H9 (cell line): ENCODE data around the gene CDRT4. TPM values are rescaled to one million over a fixed set of nuclear protein-coding genes. Genes with fewer than 3 reads are reported as not detected.

Source experiments
- DNase-seq: peaks from one replicate; pipeline ENCODE4 v3.0.0-alpha.2; 2017
- H2AFZ ChIP-seq: one replicate; pipeline ENCODE4 v1.6.1; 2013; ENCODE audit warnings: mild to moderate bottlenecking, low read length, control low read depth, moderate library complexity
- H2AK5ac ChIP-seq: 2 replicates; pipeline ENCODE4 v1.6.1; 2013; ENCODE audit warnings: low read length, control low read depth, mixed read lengths; ENCODE audit not compliant: insufficient read length
- H2BK120ac ChIP-seq: one replicate; pipeline ENCODE4 v1.6.1; 2013; ENCODE audit warnings: low read depth, mild to moderate bottlenecking, low read length, control low read depth, inconsistent platforms; ENCODE audit not compliant: poor library complexity, severe bottlenecking
- H2BK12ac ChIP-seq: 2 replicates; pipeline ENCODE4 v1.6.1; 2013; ENCODE audit warnings: low read length, control low read depth, mixed read lengths, low read depth; ENCODE audit not compliant: insufficient read length
- H2BK15ac ChIP-seq: 2 replicates; pipeline ENCODE4 v1.6.1; 2013; ENCODE audit warnings: low read depth, low read length, control low read depth
- H2BK20ac ChIP-seq: one replicate; pipeline ENCODE4 v1.6.1; 2013; ENCODE audit warnings: low read depth, mild to moderate bottlenecking, low read length, control low read depth, inconsistent platforms; ENCODE audit not compliant: poor library complexity, severe bottlenecking
- H2BK5ac ChIP-seq: 2 replicates; pipeline ENCODE4 v1.6.1; 2013; ENCODE audit warnings: low read length, control low read depth, mixed read lengths; ENCODE audit not compliant: insufficient read length
- H3K14ac ChIP-seq: 2 replicates; pipeline ENCODE4 v1.6.1; 2013; ENCODE audit warnings: low read length, control low read depth; ENCODE audit not compliant: insufficient read depth
- H3K18ac ChIP-seq: 2 replicates; pipeline ENCODE4 v1.6.1; 2013; ENCODE audit warnings: low read depth, mild to moderate bottlenecking, mixed read lengths, low read length, control low read depth; ENCODE audit not compliant: insufficient read length
- H3K23ac ChIP-seq: 2 replicates; pipeline ENCODE4 v1.6.1; 2013; ENCODE audit warnings: low read length, control low read depth, mixed read lengths, low read depth; ENCODE audit not compliant: insufficient read length
- H3K23me2 ChIP-seq: 2 replicates; pipeline ENCODE4 v1.6.1; 2013; ENCODE audit warnings: low read depth, mild to moderate bottlenecking, mixed read lengths, low read length, control low read depth; ENCODE audit not compliant: insufficient read length, poor library complexity, severe bottlenecking
- H3K27ac ChIP-seq: 2 replicates; pipeline ENCODE4 v1.5.1; 2013; ENCODE audit warnings: low read length, control low read depth, mixed read lengths, low read depth; ENCODE audit not compliant: insufficient read length
- H3K27me3 ChIP-seq: 2 replicates; pipeline ENCODE4 v1.6.1; 2013; ENCODE audit warnings: low read length, control low read depth, inconsistent platforms; ENCODE audit not compliant: insufficient read depth
- H3K4ac ChIP-seq: 2 replicates; pipeline ENCODE4 v1.6.1; 2013; ENCODE audit warnings: low read depth, mild to moderate bottlenecking, control low read depth, inconsistent platforms, low read length, moderate library complexity
- H3K4me1 ChIP-seq: 2 replicates; pipeline ENCODE4 v1.6.1; 2013; ENCODE audit warnings: low read length, control low read depth, inconsistent platforms; ENCODE audit not compliant: insufficient read depth
- H3K4me2 ChIP-seq: 2 replicates; pipeline ENCODE4 v1.6.1; 2013; ENCODE audit warnings: low read length, control low read depth, mixed read lengths; ENCODE audit not compliant: insufficient read length, insufficient read depth
- H3K56ac ChIP-seq: 2 replicates; pipeline ENCODE4 v1.6.1; 2013; ENCODE audit warnings: low read depth, mild to moderate bottlenecking, mixed read lengths, low read length, control low read depth; ENCODE audit not compliant: insufficient read length
- H3K79me1 ChIP-seq: 2 replicates; pipeline ENCODE4 v1.6.1; 2013; ENCODE audit warnings: low read depth, mild to moderate bottlenecking, moderate library complexity, low read length, control low read depth, inconsistent platforms; ENCODE audit not compliant: insufficient read depth, poor library complexity, severe bottlenecking
- H3K79me2 ChIP-seq: 2 replicates; pipeline ENCODE4 v1.6.1; 2013; ENCODE audit warnings: low read length, control low read depth, inconsistent platforms; ENCODE audit not compliant: insufficient read depth
- H3K9ac ChIP-seq: 2 replicates; pipeline ENCODE4 v1.6.1; 2013; ENCODE audit warnings: low read length, control low read depth, mixed read lengths; ENCODE audit not compliant: insufficient read length; ENCODE audit errors: extremely low read depth
- H3K9me3 ChIP-seq: one replicate; pipeline ENCODE4 v1.6.1; 2013; ENCODE audit warnings: low read depth, low read length, inconsistent platforms; ENCODE audit not compliant: control insufficient read depth
- H3T11ph ChIP-seq: one replicate; pipeline ENCODE4 v1.6.1; 2013; ENCODE audit warnings: mild to moderate bottlenecking, low read length, control low read depth, inconsistent platforms
- H4K20me1 ChIP-seq: one replicate; pipeline ENCODE4 v1.6.1; 2013; ENCODE audit not compliant: control insufficient read depth, insufficient read length, insufficient read depth
- H4K5ac ChIP-seq: 2 replicates; pipeline ENCODE4 v1.6.1; 2013; ENCODE audit warnings: low read depth, mild to moderate bottlenecking, mixed read lengths, low read length, control low read depth; ENCODE audit not compliant: insufficient read length
- H4K8ac ChIP-seq: replicated peaks from 2 replicates; pipeline ENCODE4 v1.6.1; 2013; ENCODE audit warnings: low read length, control low read depth, mixed read lengths, low read depth; ENCODE audit not compliant: insufficient read length
- H4K91ac ChIP-seq: 2 replicates; pipeline ENCODE4 v1.6.1; 2013; ENCODE audit warnings: low read depth, mild to moderate bottlenecking, moderate library complexity, mixed read lengths, low read length, control low read depth; ENCODE audit not compliant: insufficient read length
- H3K27ac Mint-ChIP-seq, 3 experiments: 2 replicates in 2 of 3; 3 replicates in 1 of 3; pipeline ENCODE4 v1.8.0; 2020 to 2021; ENCODE audit warnings: mixed read lengths in 3 of 3, mild to moderate bottlenecking in 1 of 3, moderate library complexity in 1 of 3
- H3K27me3 Mint-ChIP-seq: 2 replicates; pipeline ENCODE4 v1.8.0; 2021; ENCODE audit warnings: low read depth, mild to moderate bottlenecking, moderate library complexity, mixed read lengths
- H3K36me3 Mint-ChIP-seq, 3 experiments: 2 replicates in 2 of 3; 3 replicates in 1 of 3; pipeline ENCODE4 v1.8.0; 2020 to 2021; ENCODE audit warnings: low read depth in 3 of 3, mixed read lengths in 3 of 3; ENCODE audit not compliant: insufficient read depth in 1 of 3
- H3K4me1 Mint-ChIP-seq, 2 experiments: 2 replicates each; pipeline ENCODE4 v1.8.0; 2020; ENCODE audit warnings: mixed read lengths in 2 of 2
- H3K4me3 Mint-ChIP-seq, 2 experiments: 2 replicates in 1 of 2; 3 replicates in 1 of 2; pipeline ENCODE4 v1.8.0; 2020 to 2021; ENCODE audit warnings: mild to moderate bottlenecking in 2 of 2, mixed read lengths in 2 of 2, moderate library complexity in 1 of 2
- H3K9me3 Mint-ChIP-seq, 2 experiments: 2 replicates in 1 of 2; 3 replicates in 1 of 2; pipeline ENCODE4 v1.8.0; 2020; ENCODE audit warnings: mild to moderate bottlenecking in 2 of 2, mixed read lengths in 2 of 2, moderate library complexity in 1 of 2
- CTCF ChIP-seq: fragments of 200-600 bp; sonication (generic); conservative IDR thresholded peaks from 3 replicates; pipeline ENCODE4 v1.8.0; 2021; ENCODE audit warnings: antibody characterized with exemption, mild to moderate bottlenecking
- total RNA-seq: library from RNA; stranded (reverse); gene quantifications from 2 replicates; pipeline ENCODE4 v1.2.1, GENCODE V29; 2021

Gene CDRT4
- total RNA-seq, 1 experiment from 2014 or later, result 3.8 TPM

- Histone ChIP-seq H3K4me1 (peaks cover 4% of the 10 kb centered on the region; the same call in 1 of the 2 replicates), H3K27ac (no peak overlapping the region), H3K4ac (no peak overlapping the region), H2BK15ac (no peak overlapping the region), H3K56ac (no peak overlapping the region), H2AK5ac (no peak overlapping the region), H3K23ac (no peak overlapping the region), H3K79me2 (no peaks in the 10 kb centered on the region), H3K14ac (no peak overlapping the region), H3T11ph (no peak overlapping the region), H4K91ac (no peak overlapping the region), H3K18ac (no peak overlapping the region), H3K79me1 (no peaks in the 10 kb centered on the region), H2BK12ac (no peak overlapping the region), H2BK5ac (no peak overlapping the region), H4K20me1 (no peaks in the 10 kb centered on the region), H3K9me3 (no peaks in the 10 kb centered on the region), H4K5ac (no peak overlapping the region), H2BK120ac (no peak overlapping the region), H4K8ac (no peak overlapping the region), H3K4me2 (no peak overlapping the region), H3K23me2 (no peaks in the 10 kb centered on the region), H3K27me3 (no peaks in the 10 kb centered on the region), H3K9ac (no peak overlapping the region), H2BK20ac (no peak overlapping the region), H2AFZ (no peak overlapping the region)
- Mint-ChIP-seq H3K4me3 (no peak overlapping the region), H3K27ac (no peak overlapping the region), H3K27me3 (no peaks in the 10 kb centered on the region), H3K4me1 (peaks cover 4 to 5% of the 10 kb centered on the region in 2 experiments), H3K9me3 (no peaks in the 10 kb centered on the region), H3K36me3 (peaks cover 4 to 11% (median 4%) of the 10 kb centered on the region in 3 experiments; a peak in 5 of 7 replicates)
- no peak for TF ChIP-seq CTCF
- DNase-seq, result no peak
Observed at GRCh38 chr17:15479703-15480102, 12.3 kb upstream of the CDRT4 start.
